HepG2 (cell line): ENCODE data around the gene COMMD1. TPM values are rescaled to one million over a fixed set of nuclear protein-coding genes. Genes with fewer than 3 reads are reported as not detected.

Experiments used
- ATAC-seq: fragments of 200-7000 bp; cut with Tn5 transposase; 3 replicates; pipeline ENCODE4 v1.9.1; 2020; ENCODE audit warnings: mild to moderate bottlenecking, moderate library complexity
- BruUV-seq: library from RNA; stranded (reverse); fragments of 400-500 nt; replicated peaks from 2 replicates; lab custom pipeline; 2021; lab: Mats Ljungman, UMichigan
- CTCF ChIA-PET: fragments of 300-600 bp; formaldehyde crosslinking; extraction: SDS; loops from one replicate; lab custom pipeline; 2021; ENCODE audit warnings: low total read pairs, inconsistent platforms, low intra/inter-chr PET ratio; lab: Yijun Ruan, JAX
- POLR2A ChIA-PET: fragments of 350-600 bp; sonication (Branson Sonifier 250); formaldehyde crosslinking; loops from one replicate; lab custom pipeline; 2020; ENCODE audit warnings: antibody characterized with exemption, inconsistent platforms; lab: Yijun Ruan, JAX
- DNase-seq: peaks from one replicate; pipeline ENCODE4 v3.0.0-alpha.2; 2015; ENCODE audit warnings: low spot score
- FAIRE-seq: peaks from 3 replicates; lab custom pipeline; 2011; peaks lifted over from hg19 to GRCh38; lab: Jason Lieb, UNC
- H2AFZ ChIP-seq: one replicate; pipeline ENCODE4 v1.6.1; 2011; ENCODE audit warnings: low read length, inconsistent platforms
- H3K27ac ChIP-seq: fragments of 300-600 bp; 3 replicates; pipeline ENCODE4 v1.8.0; 2011; ENCODE audit warnings: mixed run types, mild to moderate bottlenecking, mixed read lengths, low read length, inconsistent platforms; ENCODE audit not compliant: insufficient read depth; ENCODE audit errors: extremely low read length
- H3K27me3 ChIP-seq, 2 experiments: fragments of 200-600 bp in 1 of 2; 2 replicates in 1 of 2; 3 replicates in 1 of 2; pipeline versions ENCODE4 v1.6.0 to v1.8.0; 2011; ENCODE audit warnings: low read length in 2 of 2, mild to moderate bottlenecking in 2 of 2, moderate library complexity in 2 of 2, inconsistent platforms in 1 of 2; ENCODE audit not compliant: insufficient read depth in 2 of 2, control insufficient read depth in 1 of 2
- H3K36me3 ChIP-seq, 2 experiments: fragments of 200-600 bp in 1 of 2; replicated peaks in 1 of 2; 2 replicates in 1 of 2; 3 replicates in 1 of 2; pipeline versions ENCODE4 v1.5.1 to v1.8.0; 2011; ENCODE audit warnings: low read length in 2 of 2, inconsistent platforms in 1 of 2; ENCODE audit not compliant: insufficient read depth in 2 of 2, control insufficient read depth in 1 of 2
- H3K4me1 ChIP-seq: 2 replicates; pipeline ENCODE4 v1.5.1; 2012; ENCODE audit warnings: low read length, inconsistent platforms; ENCODE audit not compliant: insufficient read depth
- H3K4me2 ChIP-seq: 2 replicates; pipeline ENCODE4 v1.6.0; 2011; ENCODE audit warnings: low read depth, low read length, inconsistent platforms
- H3K4me3 ChIP-seq, 3 experiments: fragments of 200-600 bp in 1 of 3; sonication (generic), shearing (Covaris generic) in 1 of 3; replicated peaks in 1 of 3; 2 replicates each; pipeline ENCODE4 v1.5.1; 2011 to 2016; ENCODE audit warnings: low read length in 3 of 3, inconsistent platforms in 2 of 3, low read depth in 2 of 3, mild to moderate bottlenecking in 2 of 3, control low read depth in 1 of 3, mixed read lengths in 1 of 3; ENCODE audit not compliant: insufficient read depth in 1 of 3
- H3K79me2 ChIP-seq: one replicate; pipeline ENCODE4 v1.6.1; 2011; ENCODE audit warnings: low read length, inconsistent platforms; ENCODE audit not compliant: insufficient read depth
- H3K9ac ChIP-seq: 2 replicates; pipeline ENCODE4 v1.6.0; 2011; ENCODE audit warnings: mild to moderate bottlenecking, low read depth, low read length, inconsistent platforms; ENCODE audit not compliant: insufficient read depth
- H3K9me3 ChIP-seq: 2 replicates; pipeline ENCODE4 v1.5.1; 2012; ENCODE audit warnings: mild to moderate bottlenecking, low read length
- H4K20me1 ChIP-seq: 2 replicates; pipeline ENCODE4 v1.6.0; 2011; ENCODE audit warnings: inconsistent platforms, mild to moderate bottlenecking, low read length, moderate library complexity; ENCODE audit not compliant: insufficient read depth
- KLF9 ChIP-seq: IDR thresholded peaks from 2 replicates; pipeline ENCODE4 v1.6.1; 2016; ENCODE audit warnings: low read depth
- MXD1 ChIP-seq: sonication (generic); formaldehyde crosslinking; IDR thresholded peaks from 2 replicates; pipeline ENCODE4 v1.4.0; 2020; ENCODE audit warnings: mild to moderate bottlenecking, missing genetic modification reagents
- NFIB ChIP-seq: sonication (generic); formaldehyde crosslinking; IDR thresholded peaks from 2 replicates; pipeline ENCODE4 v1.9.0; 2021; ENCODE audit warnings: missing genetic modification reagents, mild to moderate bottlenecking, borderline replicate concordance
- PAWR ChIP-seq: sonication (generic); formaldehyde crosslinking; IDR thresholded peaks from 2 replicates; pipeline ENCODE4 v1.4.0; 2020; ENCODE audit warnings: missing genetic modification reagents, mild to moderate bottlenecking, borderline replicate concordance
- SMAD3 ChIP-seq: sonication (generic); formaldehyde crosslinking; IDR thresholded peaks from 2 replicates; pipeline ENCODE4 v1.4.0; 2020; ENCODE audit warnings: missing genetic modification reagents
- SPEN ChIP-seq: sonication (generic); formaldehyde crosslinking; IDR thresholded peaks from 2 replicates; pipeline ENCODE4 v1.5.1; 2020; ENCODE audit warnings: low read depth, mild to moderate bottlenecking, missing genetic modification reagents
- TBX2 ChIP-seq: sonication (generic); formaldehyde crosslinking; IDR thresholded peaks from 2 replicates; pipeline ENCODE4 v1.5.0; 2020; ENCODE audit warnings: missing genetic modification reagents, mild to moderate bottlenecking, borderline replicate concordance
- ZNF121 ChIP-seq: sonication (generic); formaldehyde crosslinking; IDR thresholded peaks from 2 replicates; pipeline ENCODE4 v1.5.0; 2020; ENCODE audit warnings: mild to moderate bottlenecking, missing genetic modification reagents
- ZNF275 ChIP-seq: sonication (generic); formaldehyde crosslinking; IDR thresholded peaks from 2 replicates; pipeline ENCODE4 v1.8.0; 2022; ENCODE audit warnings: missing genetic modification reagents, mild to moderate bottlenecking, inconsistent platforms, borderline replicate concordance
- ZNF276 ChIP-seq: sonication (generic); formaldehyde crosslinking; IDR thresholded peaks from 2 replicates; pipeline ENCODE4 v1.4.0; 2020; ENCODE audit warnings: mild to moderate bottlenecking, low read depth, missing genetic modification reagents
- ZNF589 ChIP-seq: sonication (generic); formaldehyde crosslinking; conservative IDR thresholded peaks from 2 replicates; pipeline ENCODE4 v1.8.0; 2022; ENCODE audit warnings: mild to moderate bottlenecking, moderate library complexity, missing genetic modification reagents
- ZNF660 ChIP-seq: sonication (generic); formaldehyde crosslinking; IDR thresholded peaks from 2 replicates; pipeline ENCODE4 v1.5.1; 2020; ENCODE audit warnings: mild to moderate bottlenecking, low read depth, missing genetic modification reagents, borderline replicate concordance
- ZNF710 ChIP-seq: sonication (generic); formaldehyde crosslinking; IDR thresholded peaks from 2 replicates; pipeline ENCODE4 v1.5.0; 2020; ENCODE audit warnings: mild to moderate bottlenecking, missing genetic modification reagents, borderline replicate concordance
- ZNF713 ChIP-seq: sonication (generic); formaldehyde crosslinking; IDR thresholded peaks from 2 replicates; pipeline ENCODE4 v1.4.0; 2020; ENCODE audit warnings: mild to moderate bottlenecking, missing genetic modification reagents
- WGBS: methylation state at CpG from one replicate; pipeline ENCODE4 v1.1.6; 2017; ENCODE audit warnings: low lambda C conversion rate; 5-methylcytosine and 5-hydroxymethylcytosine counted together
- in situ Hi-C: cut with HindIII; loops from 2 replicates; pipeline ENCODE4 v1.10.0; 2017; ENCODE audit warnings: low pct_unique_long_range_greater_than_20kb; ENCODE audit not compliant: extremely low pct_ligation_motif_present
- intact Hi-C: fragments of 100-400 bp; cut with micrococcal nuclease; formaldehyde crosslinking; loops from one replicate; pipeline ENCODE4 v1.10.0; 2022; ENCODE audit not compliant: unreplicated experiment
- polyA plus RNA-seq, 8 experiments: library from polyadenylated mRNA; depleted of rRNA in 3 of 8; stranded (reverse) in 7 of 8; unstranded in 1 of 8; fragments of >200 nt; fragmentation: Illumina TruSeq in 4 of 8; extraction: Trizol in 4 of 8; gene quantifications; 2 replicates each; pipeline versions ENCODE4 v1.2.1 to v1.2.3, GENCODE V29; 2011 to 2016; ENCODE audit warnings: low read depth in 4 of 8, missing spikeins in 1 of 8, mixed read lengths in 1 of 8; ENCODE audit not compliant: insufficient read depth in 1 of 8
- total RNA-seq, 5 experiments: library from RNA; depleted of rRNA; stranded (reverse); fragments of >200 nt; fragmentation: Illumina TruSeq; extraction: Trizol; gene quantifications; 2 replicates each; pipeline ENCODE4 v1.2.3, GENCODE V29; 2016; ENCODE audit warnings: low read depth in 1 of 5
- TF ChIP-seq, protein P1 (sequence below): sonication (generic); formaldehyde crosslinking; IDR thresholded peaks from 2 replicates; pipeline ENCODE4 v1.4.0; 2020; ENCODE audit warnings: mild to moderate bottlenecking, missing genetic modification reagents
- TF ChIP-seq, protein P2 (sequence below): sonication (generic); formaldehyde crosslinking; IDR thresholded peaks from 2 replicates; pipeline ENCODE4 v1.8.0; 2022; ENCODE audit warnings: mild to moderate bottlenecking, missing genetic modification reagents, moderate library complexity

COMMD1 gene
- total and polyA plus RNA-seq, 2 of the 13 experiments (the other 11 are each of a cell fraction or from before 2014, with no cell fraction given) = 25.7 to 105 TPM

GRCh38 chr2:62076980-62077638 is 171.6 kb downstream of the COMMD1 start (continued):
- TF ChIP-seq ZNF710 (CRISPR knock-in tag) (no peak), SPEN (CRISPR knock-in tag) (no peak), ZNF589 (no peak), KLF9 (CRISPR knock-in tag) (no peak), SMAD3 (CRISPR knock-in tag) (no peak)
- TF ChIP-seq, protein P1, sequence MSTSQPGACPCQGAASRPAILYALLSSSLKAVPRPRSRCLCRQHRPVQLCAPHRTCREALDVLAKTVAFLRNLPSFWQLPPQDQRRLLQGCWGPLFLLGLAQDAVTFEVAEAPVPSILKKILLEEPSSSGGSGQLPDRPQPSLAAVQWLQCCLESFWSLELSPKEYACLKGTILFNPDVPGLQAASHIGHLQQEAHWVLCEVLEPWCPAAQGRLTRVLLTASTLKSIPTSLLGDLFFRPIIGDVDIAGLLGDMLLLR (CRISPR knock-in tag) = no peak
- TF ChIP-seq, all 625 proteins: peak for 0

- ChIA-PET POLR2A (no interaction called here), CTCF (no interaction called here)
- H2AFZ ChIP-seq = no peak overlapping the region
- no peaks in the 10 kb centered on the region for H3K27me3 ChIP-seq
- intact Hi-C loops = no loop called here
- DNase-seq (no peak), ATAC-seq (no peak), FAIRE-seq (no peak)
- no TSS peak for BruUV-seq
- H3K4me1 ChIP-seq = no peaks in the 10 kb centered on the region
- H3K9me3 ChIP-seq = no peaks in the 10 kb centered on the region
- in situ Hi-C loops = no loop called here
- H3K27ac ChIP-seq = no peak overlapping the region
- H3K4me2 ChIP-seq = no peak overlapping the region
- no peak overlapping the region for H3K4me3 ChIP-seq
- WGBS = 45% methylated on average over 1 of the region's 1 CpG
- H3K79me2 ChIP-seq = no peaks in the 10 kb centered on the region
- H3K36me3 ChIP-seq = no peaks in the 10 kb centered on the region
- H4K20me1 ChIP-seq = no peaks in the 10 kb centered on the region
- no peak overlapping the region for H3K9ac ChIP-seq
- no peak for TF ChIP-seq NFIB
- no peak for TF ChIP-seq ZNF275 (CRISPR knock-in tag)
- TF ChIP-seq ZNF713 = no peak
- TF ChIP-seq ZNF660 (CRISPR knock-in tag) = no peak
- TF ChIP-seq ZNF121 = no peak
- no peak for TF ChIP-seq MXD1 (CRISPR knock-in tag)
- no peak for TF ChIP-seq PAWR (CRISPR knock-in tag)
- TF ChIP-seq, protein P2, sequence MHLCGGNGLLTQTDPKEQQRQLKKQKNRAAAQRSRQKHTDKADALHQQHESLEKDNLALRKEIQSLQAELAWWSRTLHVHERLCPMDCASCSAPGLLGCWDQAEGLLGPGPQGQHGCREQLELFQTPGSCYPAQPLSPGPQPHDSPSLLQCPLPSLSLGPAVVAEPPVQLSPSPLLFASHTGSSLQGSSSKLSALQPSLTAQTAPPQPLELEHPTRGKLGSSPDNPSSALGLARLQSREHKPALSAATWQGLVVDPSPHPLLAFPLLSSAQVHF (CRISPR knock-in tag) = no peak
- no peak for TF ChIP-seq ZNF276 (CRISPR knock-in tag)
- TF ChIP-seq TBX2 (CRISPR knock-in tag) = no peak
Observed at GRCh38 chr2:62084801-62085200, 179.3 kb downstream of the COMMD1 start.
